GM19463 (cell line): ENCODE measurements around the gene MGST2.

Experiments
- ATAC-seq: cut with Tn5 transposase; IDR thresholded peaks from one replicate; pipeline ENCODE4 v1.9.1; 2021; ENCODE audit warnings: mild to moderate bottlenecking, moderate library complexity; ENCODE audit not compliant: unreplicated experiment

Gene MGST2

DNA sequence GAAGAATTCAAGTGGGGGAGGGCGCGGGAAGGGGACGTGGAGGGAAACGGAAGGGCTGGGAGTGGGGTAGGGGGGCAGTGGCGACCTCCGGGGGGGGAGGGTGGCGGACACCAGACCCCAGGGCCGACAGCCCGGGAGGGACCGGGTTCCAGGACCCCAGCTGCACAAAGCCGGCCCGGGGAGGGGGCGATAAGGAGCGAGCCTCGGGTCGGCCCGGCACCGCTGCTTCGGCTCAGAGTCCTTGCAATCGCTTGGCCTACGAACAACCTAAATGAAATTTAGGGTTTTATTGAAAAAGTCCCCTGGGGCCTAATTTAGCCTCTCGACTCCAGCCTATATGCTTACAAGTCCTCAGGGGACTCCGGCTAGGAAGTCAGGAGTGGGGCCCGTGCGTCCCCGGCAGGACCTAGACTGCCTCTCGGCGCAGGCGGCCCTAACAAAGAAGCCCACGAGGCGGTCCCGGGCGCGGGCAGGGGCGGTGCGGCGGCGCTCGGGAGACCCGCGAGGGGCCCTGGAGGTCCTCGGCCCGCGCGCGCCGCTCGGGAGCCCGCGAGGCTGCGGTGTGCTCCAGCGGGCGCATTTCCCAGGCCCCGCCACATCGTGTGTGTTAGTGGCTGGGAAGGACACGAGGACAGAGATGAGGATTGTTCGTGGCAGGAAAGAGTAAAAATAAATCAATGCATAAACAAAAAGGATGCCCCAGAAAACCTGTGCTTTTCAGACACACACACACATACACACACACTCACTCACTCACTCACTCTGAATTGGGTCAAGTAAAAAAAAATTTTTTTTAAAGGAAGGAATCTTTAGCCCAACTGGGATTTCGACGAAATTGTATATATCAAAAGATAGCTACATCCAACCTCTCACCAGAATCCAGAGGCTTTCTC is 70.0 kb downstream of the MGST2 start:
- ATAC-seq, result no peak

DNA sequence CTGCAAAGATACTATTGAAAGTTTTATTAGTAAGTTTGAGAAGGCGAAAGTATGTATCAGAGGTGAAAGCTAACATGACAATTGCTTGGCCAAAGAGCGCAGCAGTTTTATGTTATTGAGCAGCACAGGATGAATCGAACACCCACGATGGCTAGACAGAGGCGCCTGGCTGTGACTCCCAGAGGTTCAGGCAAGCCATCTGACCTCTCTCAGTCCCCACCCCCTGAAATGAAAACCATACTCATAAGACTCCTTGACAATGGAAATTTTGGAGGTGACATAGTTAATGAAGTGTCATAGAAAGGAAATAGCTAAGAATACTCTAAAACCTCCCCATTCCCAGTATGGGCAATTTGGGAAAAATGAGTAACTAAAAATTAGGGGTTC is 70.6 kb downstream of the MGST2 start:
- ATAC-seq, result no peak

DNA sequence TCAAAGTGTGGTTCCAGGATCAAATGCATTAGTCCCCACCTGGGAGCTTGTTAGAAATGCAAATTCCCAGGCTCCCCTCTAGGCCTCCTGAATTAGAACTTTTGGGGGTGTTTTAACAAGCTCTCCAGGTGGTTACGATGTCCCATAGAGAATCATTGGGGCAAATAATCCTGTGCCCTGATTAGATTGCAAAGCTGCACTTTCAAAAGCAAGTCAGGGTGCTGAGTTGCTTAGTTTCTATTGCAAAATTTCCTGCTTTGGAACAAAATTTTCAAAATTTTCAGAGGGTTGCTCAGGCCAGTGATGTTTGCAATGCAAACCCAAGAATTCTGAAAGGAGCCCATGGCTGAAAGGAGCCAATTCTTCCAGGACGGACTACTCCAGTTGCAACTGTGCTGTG is 71.0 kb downstream of the MGST2 start:
- ATAC-seq, result no peak

DNA sequence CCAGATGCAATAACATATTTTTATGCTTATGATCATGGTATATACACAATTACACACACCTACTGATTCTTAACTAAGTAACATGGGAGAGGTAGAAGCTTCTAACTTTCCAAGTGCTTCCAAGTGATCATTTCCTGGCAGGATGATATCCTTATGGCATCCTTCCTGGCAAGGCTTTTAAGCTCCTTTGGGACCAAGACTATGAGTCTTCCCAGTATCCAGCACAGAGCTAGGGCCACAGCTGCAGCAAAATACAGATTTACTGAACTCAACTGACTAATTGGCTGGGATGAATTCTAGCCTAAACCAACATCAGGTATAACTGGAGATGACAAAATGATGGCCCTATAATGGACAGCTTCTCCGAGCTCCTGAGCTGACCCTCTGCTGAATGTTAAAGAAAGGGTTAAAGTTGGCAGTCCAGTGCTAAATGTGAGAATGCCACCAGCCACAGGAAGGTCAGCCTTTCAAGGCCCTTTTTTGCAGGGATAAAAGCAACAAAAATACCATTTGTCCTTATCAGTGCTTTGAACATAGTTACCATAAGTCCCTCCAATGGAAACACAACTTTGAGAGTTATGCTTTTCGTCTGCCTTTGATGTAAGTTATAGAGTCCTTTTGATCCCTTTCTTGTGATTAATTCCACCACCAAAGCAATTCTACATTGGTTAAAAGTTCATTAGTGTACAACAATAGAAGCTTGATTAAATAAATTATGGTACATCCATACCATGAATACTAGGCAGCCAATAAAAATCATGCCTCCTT is 73.4 kb downstream of the MGST2 start:
- ATAC-seq, result no peak

GRCh38 chr4:139740121-139740520 is 74.5 kb downstream of the MGST2 start:
- ATAC-seq, result no peak

- ATAC-seq, result no peak
Observed at GRCh38 chr4:139740531-139741041, 75.0 kb downstream of the MGST2 start.

DNA sequence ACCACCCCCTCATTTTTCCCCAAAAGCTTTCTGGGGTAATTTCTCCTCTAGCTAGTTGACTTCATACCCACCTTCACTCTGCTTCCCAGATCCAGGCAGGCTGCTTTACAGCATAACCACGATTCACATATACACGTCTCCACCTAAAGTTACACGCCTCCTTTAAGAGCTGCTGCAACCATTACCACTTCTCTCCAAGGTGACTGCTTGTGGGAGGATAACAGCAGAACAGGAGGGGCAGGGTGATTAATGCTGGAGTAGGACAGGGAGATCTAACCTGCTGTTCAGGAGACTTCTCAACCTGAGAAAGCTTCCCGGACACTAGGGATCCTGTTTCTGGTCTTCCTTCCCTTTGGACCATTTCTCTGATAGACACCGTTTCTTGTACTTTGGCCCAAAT is 77.4 kb downstream of the MGST2 start:
- no peak for ATAC-seq

- no peak for ATAC-seq
Observed at GRCh38 chr4:139744232-139744631, 78.6 kb downstream of the MGST2 start.

GRCh38 chr4:139745111-139745639 is 79.6 kb downstream of the MGST2 start:
- no peak for ATAC-seq

DNA sequence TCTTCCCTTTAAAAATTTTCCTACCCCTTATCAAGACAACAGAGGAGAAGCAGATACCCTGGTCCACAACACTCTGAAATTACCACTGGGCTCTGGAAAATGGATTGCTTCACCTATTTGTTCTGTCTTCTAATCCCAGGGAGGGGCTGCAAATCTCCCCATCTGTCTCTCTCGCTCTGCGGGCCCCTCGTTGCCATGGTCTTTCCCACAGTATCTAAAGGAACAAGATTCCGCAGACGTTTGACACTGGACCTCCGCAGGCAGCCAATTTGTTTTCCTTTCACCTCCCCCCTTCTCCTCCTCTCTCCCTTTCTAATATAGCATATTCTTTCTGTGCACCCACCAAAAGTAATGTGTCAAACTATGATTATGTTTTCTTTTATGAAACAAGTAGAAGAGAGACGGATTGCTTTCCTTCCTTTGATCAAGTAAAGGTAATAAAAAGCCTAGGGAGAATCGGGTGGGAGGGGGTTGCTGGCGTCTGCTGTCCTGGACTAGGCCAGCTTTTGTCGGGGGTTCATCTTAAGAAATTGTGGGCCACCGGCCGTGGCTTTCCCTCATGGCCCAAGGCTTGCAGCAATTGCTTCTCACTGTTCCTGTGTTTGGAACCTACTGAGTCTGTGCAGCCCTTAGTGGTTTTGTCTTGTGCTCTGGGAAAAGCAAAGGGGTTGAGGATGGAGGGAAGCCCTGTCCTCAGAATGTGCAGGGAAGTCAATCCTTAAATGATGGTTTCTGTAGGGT is 81.0 kb downstream of the MGST2 start:
- no peak for ATAC-seq

DNA sequence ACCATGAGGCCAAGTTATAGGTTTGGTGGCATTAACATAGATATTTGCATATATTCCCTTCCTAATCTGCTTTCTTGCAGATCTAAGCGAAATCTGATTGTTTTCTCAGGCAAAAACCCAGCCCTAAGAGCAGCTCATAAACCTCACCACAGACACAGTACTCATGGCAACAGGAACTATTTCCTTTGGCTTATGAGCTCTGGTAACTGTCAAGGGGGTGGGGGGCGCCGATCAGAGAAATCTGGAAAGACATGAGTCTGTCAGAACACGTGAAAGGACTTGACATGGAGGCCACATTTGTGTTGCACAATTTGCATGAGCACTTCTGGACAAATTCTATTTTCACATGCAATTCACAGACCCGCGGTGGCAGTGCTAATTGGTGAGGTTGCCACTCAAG is 83.7 kb downstream of the MGST2 start:
- no peak for ATAC-seq

DNA sequence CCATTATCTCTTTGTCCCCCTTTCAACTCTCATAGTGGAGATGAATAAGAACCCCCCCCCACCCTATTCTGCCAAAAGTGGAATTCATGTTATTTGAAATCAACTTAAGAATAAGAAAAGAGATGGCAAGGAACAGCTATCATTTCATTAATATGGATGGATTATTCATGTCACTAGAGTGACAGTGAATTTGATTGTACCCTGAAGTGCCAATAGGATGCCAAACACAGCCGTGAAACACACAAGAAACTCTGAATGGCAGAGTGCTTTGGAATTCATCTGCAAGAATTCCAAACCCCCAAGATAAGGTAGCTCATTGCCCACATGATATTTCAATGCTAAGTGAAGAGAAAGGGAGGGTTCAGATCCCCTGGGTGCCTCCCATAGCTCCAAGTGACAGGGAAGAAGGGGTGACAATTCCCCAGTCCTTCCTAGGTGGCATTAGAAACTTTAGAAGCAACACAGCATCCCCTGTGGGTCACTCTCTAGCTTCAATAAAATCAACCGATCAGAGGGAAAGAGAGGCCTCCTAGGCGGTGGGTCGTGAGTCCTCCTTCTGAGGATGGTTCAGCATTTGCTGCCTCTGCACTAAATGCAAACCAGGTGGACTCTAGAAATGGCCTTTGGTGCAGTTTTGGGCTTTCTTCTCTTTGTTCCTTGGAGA is 84.3 kb downstream of the MGST2 start:
- no peak for ATAC-seq

GRCh38 chr4:139753686-139754085 is 88.1 kb downstream of the MGST2 start:
- ATAC-seq, result no peak
